ENCODE results near the gene FBXL13. TPM values are rescaled to one million over a fixed set of nuclear protein-coding genes. Genes with fewer than 3 reads are reported as not detected.

FBXL13 gene
- total RNA-seq, 4 donors from 2014 or later = 0.52 to 1.7 (median 1.1) TPM

DNA sequence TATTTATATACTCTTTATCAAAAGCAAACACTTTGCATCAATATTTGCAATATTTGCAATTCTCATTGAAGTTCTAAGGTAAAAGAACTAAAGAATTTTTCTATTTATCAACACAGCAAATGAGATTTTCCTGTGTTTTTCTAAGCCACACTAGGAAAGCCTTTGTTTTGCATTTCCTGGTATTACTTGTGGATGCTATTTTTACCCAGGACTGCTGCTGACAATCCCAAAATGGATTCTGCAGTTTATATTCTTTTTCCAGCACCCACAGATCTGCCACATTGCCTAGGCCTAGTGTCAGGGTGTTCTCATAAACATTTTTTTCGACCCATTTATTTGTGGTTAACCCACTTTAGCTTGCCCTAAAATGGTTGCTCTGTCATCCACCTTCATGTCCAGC, 135.9 kb downstream of the FBXL13 start:
- no peaks in the 10 kb centered on the region for H3K27me3 ChIP-seq
- no peaks in the 10 kb centered on the region for H3K36me3 ChIP-seq
- no peaks in the 10 kb centered on the region for H3K9me3 ChIP-seq
- intact Hi-C loops (cut with DNase I) = no loop called here
- TF ChIP-seq POLR2AphosphoS5 (IDR thresholded peaks at IDR 0.05) (no peak), POLR2A (IDR thresholded peaks at IDR 0.05; ENCODE audit: low read depth) (no peak), EP300 (IDR thresholded peaks at IDR 0.05) (no peak)
- TF ChIP-seq, protein P1, sequence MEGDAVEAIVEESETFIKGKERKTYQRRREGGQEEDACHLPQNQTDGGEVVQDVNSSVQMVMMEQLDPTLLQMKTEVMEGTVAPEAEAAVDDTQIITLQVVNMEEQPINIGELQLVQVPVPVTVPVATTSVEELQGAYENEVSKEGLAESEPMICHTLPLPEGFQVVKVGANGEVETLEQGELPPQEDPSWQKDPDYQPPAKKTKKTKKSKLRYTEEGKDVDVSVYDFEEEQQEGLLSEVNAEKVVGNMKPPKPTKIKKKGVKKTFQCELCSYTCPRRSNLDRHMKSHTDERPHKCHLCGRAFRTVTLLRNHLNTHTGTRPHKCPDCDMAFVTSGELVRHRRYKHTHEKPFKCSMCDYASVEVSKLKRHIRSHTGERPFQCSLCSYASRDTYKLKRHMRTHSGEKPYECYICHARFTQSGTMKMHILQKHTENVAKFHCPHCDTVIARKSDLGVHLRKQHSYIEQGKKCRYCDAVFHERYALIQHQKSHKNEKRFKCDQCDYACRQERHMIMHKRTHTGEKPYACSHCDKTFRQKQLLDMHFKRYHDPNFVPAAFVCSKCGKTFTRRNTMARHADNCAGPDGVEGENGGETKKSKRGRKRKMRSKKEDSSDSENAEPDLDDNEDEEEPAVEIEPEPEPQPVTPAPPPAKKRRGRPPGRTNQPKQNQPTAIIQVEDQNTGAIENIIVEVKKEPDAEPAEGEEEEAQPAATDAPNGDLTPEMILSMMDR (IDR thresholded peaks at IDR 0.05) = no peak
- no peak for DNase-seq (ENCODE audit: extremely low spot score)
- H3K27ac ChIP-seq (replicated peaks in 1 of 4) = no peak overlapping the region
- H3K4me3 ChIP-seq = no peak overlapping the region
- peaks cover 8 to 33% (median 23%) of the 10 kb centered on the region in 4 donors for H3K4me1 ChIP-seq
- 29% methylated on average over 1 of the region's 1 CpG for WGBS

DNA sequence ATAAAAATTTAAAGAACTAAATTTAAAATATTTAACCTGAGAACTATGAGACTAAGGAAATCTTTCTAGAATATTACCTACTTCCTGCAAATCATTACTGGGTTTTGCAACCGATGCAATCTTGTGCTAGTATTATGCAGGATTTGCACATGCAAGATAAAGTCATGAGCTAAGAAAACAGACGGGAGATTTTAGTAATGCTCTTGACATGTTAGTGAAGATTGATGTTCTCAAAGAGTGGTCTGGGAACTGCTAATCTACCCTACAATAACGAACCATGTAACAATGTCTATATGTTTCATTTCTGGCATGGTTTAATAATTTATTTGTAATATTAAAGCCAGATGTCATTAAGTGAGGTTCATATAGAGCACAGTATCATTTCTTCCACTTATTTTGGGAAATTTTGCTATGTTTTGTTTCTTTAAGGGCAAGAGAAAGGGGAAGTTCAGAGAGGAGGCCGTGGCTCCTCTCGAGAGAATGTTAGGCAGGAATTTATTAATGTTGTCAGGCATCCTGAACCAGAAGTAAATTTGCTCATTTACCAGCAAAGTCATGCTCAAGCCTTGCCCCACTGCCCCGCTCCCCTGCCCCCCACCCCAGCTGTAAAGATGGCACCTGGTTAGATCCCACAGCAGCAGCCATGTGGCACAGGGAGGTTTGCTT, 139.0 kb downstream of the FBXL13 start:
- WGBS = 50% methylated on average over 6 of the region's 6 CpGs
- no peak overlapping the region for H3K27ac ChIP-seq (replicated peaks in 1 of 4)

DNA sequence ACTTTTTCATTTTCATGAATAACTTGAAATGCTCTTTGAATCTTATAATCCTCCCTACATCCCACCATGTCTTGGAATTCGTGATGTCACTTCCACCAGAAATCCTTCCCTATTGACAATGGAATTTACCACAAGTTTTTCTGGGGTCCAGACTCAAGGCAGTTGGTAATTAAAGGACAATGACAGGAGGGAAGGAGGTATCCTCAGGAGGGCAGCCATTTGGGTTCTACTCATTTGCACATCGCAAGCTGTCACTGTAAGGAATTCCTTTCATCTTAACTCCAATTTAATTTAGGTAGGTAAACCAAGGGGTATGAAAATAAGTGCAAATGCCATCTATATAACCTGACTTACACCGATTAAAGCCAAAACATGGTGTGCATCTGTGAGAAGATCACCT, 139.9 kb downstream of the FBXL13 start:
- Histone ChIP-seq H3K27ac (replicated peaks in 1 of 4) (peak overlapping the region; percentile 50 to 62 (median 59)), H3K27me3 (no peaks in the 10 kb centered on the region), H3K4me3 (no peak overlapping the region), H3K4me1 (peaks cover 8 to 37% (median 29%) of the 10 kb centered on the region in 4 donors), H3K36me3 (no peaks in the 10 kb centered on the region), H3K9me3 (no peaks in the 10 kb centered on the region)
- WGBS = 77% methylated on average over 3 of the region's 3 CpGs
- TF ChIP-seq EP300 (IDR thresholded peaks at IDR 0.05) = no peak
- TF ChIP-seq POLR2A (IDR thresholded peaks at IDR 0.05; ENCODE audit: low read depth) = no peak
- no peak for TF ChIP-seq POLR2AphosphoS5 (IDR thresholded peaks at IDR 0.05)
- TF ChIP-seq, protein P1 (IDR thresholded peaks at IDR 0.05) = no peak
- no peak for DNase-seq (ENCODE audit: extremely low spot score)
- intact Hi-C loops (cut with DNase I) = no loop called here

More for the DNA sequence above, 139.0 kb downstream of the FBXL13 start:
- no peak overlapping the region for H3K4me3 ChIP-seq
- TF ChIP-seq POLR2A (IDR thresholded peaks at IDR 0.05; ENCODE audit: low read depth) = no peak
- no peak for TF ChIP-seq EP300 (IDR thresholded peaks at IDR 0.05)
- no peaks in the 10 kb centered on the region for H3K9me3 ChIP-seq
- H3K4me1 ChIP-seq = peaks cover 8 to 37% (median 29%) of the 10 kb centered on the region in 4 donors
- no peaks in the 10 kb centered on the region for H3K27me3 ChIP-seq
- H3K36me3 ChIP-seq = no peaks in the 10 kb centered on the region
- no peak for DNase-seq (ENCODE audit: extremely low spot score)
- intact Hi-C loops (cut with DNase I) = no loop called here

DNA sequence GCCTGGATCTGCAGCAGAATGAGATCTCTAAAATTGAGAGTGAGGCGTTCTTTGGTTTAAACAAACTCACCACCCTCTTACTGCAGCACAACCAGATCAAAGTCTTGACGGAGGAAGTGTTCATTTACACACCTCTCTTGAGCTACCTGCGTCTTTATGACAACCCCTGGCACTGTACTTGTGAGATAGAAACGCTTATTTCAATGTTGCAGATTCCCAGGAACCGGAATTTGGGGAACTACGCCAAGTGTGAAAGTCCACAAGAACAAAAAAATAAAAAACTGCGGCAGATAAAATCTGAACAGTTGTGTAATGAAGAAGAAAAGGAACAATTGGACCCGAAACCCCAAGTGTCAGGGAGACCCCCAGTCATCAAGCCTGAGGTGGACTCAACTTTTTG, 140.4 kb downstream of the FBXL13 start:
- peaks cover 8 to 36% (median 29%) of the 10 kb centered on the region in 4 donors for H3K4me1 ChIP-seq
- DNase-seq (ENCODE audit: extremely low spot score) = no peak
- WGBS = 71% methylated on average over 8 of the region's 8 CpGs
- intact Hi-C loops (cut with DNase I) = no loop called here
- peak overlapping the region in 3 of 4 donors; percentile 6 to 31 (median 12) for H3K4me3 ChIP-seq
- H3K9me3 ChIP-seq = no peaks in the 10 kb centered on the region
- no peaks in the 10 kb centered on the region for H3K27me3 ChIP-seq
- TF ChIP-seq POLR2A (IDR thresholded peaks at IDR 0.05; ENCODE audit: low read depth) (no peak), EP300 (IDR thresholded peaks at IDR 0.05) (no peak), POLR2AphosphoS5 (IDR thresholded peaks at IDR 0.05) (no peak)
- TF ChIP-seq, protein P1 (IDR thresholded peaks at IDR 0.05) = no peak
- peak overlapping the region; percentile 50 to 62 (median 59) for H3K27ac ChIP-seq (replicated peaks in 1 of 4)
- no peaks in the 10 kb centered on the region for H3K36me3 ChIP-seq

DNA sequence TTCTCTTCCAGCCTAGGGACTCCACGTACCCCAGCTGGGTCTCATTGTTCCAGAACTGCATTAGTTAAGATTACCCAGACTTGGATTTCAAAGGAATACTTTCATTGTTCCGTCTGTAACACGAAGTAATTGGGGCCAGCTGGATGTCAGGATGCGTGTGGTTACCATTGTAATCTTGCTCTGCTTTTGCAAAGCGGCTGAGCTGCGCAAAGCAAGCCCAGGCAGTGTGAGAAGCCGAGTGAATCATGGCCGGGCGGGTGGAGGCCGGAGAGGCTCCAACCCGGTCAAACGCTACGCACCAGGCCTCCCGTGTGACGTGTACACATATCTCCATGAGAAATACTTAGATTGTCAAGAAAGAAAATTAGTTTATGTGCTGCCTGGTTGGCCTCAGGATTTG, 140.8 kb downstream of the FBXL13 start:
- peaks cover 8 to 31% (median 25%) of the 10 kb centered on the region in 4 donors for H3K4me1 ChIP-seq
- no peak for DNase-seq (ENCODE audit: extremely low spot score)
- peak overlapping the region in 3 of 4 donors; percentile 6 to 31 (median 12) for H3K4me3 ChIP-seq
- no peaks in the 10 kb centered on the region for H3K9me3 ChIP-seq
- intact Hi-C loops (cut with DNase I) = no loop called here
- TF ChIP-seq, protein P1 (IDR thresholded peaks at IDR 0.05) = no peak
- no peak for TF ChIP-seq EP300 (IDR thresholded peaks at IDR 0.05)
- TF ChIP-seq POLR2AphosphoS5 (IDR thresholded peaks at IDR 0.05) = peak; percentile 39 to 44
- H3K27ac ChIP-seq (replicated peaks in 1 of 4) = peak overlapping the region; percentile 50 to 62 (median 59)
- WGBS = 57% methylated on average over 15 of the region's 15 CpGs
- no peaks in the 10 kb centered on the region for H3K27me3 ChIP-seq
- H3K36me3 ChIP-seq = no peaks in the 10 kb centered on the region
